HEK293 (cell line): ENCODE measurements around the gene PDE4B.

Experiments used
- CTCF ChIA-PET: fragments of 350-600 bp; formaldehyde crosslinking; extraction: SDS; loops from one replicate; lab custom pipeline; 2021; ENCODE audit warnings: antibody characterized with exemption; lab: Yijun Ruan, JAX
- POLR2A ChIA-PET: fragments of 300-600 bp; formaldehyde crosslinking; extraction: SDS; loops from one replicate; lab custom pipeline; 2020; ENCODE audit warnings: antibody characterized with exemption, inconsistent platforms; lab: Yijun Ruan, JAX
- H3K27ac ChIP-seq: fragments of 200-500 bp; sonication (Bioruptor generic); 2 replicates; pipeline ENCODE4 v1.5.1; 2014; ENCODE audit warnings: low read depth, low read length, control low read depth, inconsistent platforms; ENCODE audit errors: extremely low read depth
- H3K36me3 ChIP-seq, 2 experiments: fragments of 200-500 bp in 1 of 2; sonication (Bioruptor generic) in 1 of 2; 1 replicate in 1 of 2; 2 replicates in 1 of 2; pipeline ENCODE4 v1.5.1; 2014 to 2017; ENCODE audit warnings: inconsistent platforms in 2 of 2, low read length in 2 of 2; ENCODE audit not compliant: control insufficient read depth in 2 of 2, insufficient read depth in 1 of 2
- H3K4me1 ChIP-seq: fragments of 200-500 bp; sonication (Bioruptor generic); 2 replicates; pipeline ENCODE4 v1.5.1; 2014; ENCODE audit warnings: mild to moderate bottlenecking, low read length, inconsistent platforms; ENCODE audit not compliant: control insufficient read depth, insufficient read depth
- H3K4me3 ChIP-seq: 2 replicates; pipeline ENCODE4 v1.5.1; 2011; ENCODE audit warnings: low read depth, mild to moderate bottlenecking, control low read depth, low read length, moderate library complexity
- H3K9me3 ChIP-seq: fragments of 200-500 bp; sonication (Bioruptor generic); 2 replicates; pipeline ENCODE4 v1.5.1; 2014; ENCODE audit warnings: low read depth, low read length, inconsistent platforms; ENCODE audit not compliant: control insufficient read depth, insufficient read depth
- PBX3 ChIP-seq: sonication (generic); formaldehyde crosslinking; IDR thresholded peaks from 2 replicates; pipeline ENCODE4 v1.8.1; 2022; ENCODE audit warnings: mild to moderate bottlenecking, moderate library complexity, missing genetic modification reagents
- PRDM10 ChIP-seq: fragments of 450-650 bp; formaldehyde crosslinking; IDR thresholded peaks from 2 replicates; pipeline ENCODE4 v1.5.1; 2016; ENCODE audit warnings: missing biosample characterization, missing genetic modification characterization
- TRIM28 ChIP-seq: IDR thresholded peaks from 2 replicates; pipeline ENCODE4 v1.6.1; 2011; ENCODE audit warnings: low read length, control low read depth, borderline replicate concordance
- YY1 ChIP-seq: fragments of 450-650 bp; formaldehyde crosslinking; IDR thresholded peaks from 2 replicates; pipeline ENCODE4 v1.5.1; 2018; ENCODE audit warnings: missing biosample characterization, missing genetic modification characterization
- ZBTB17 ChIP-seq: fragments of 450-650 bp; formaldehyde crosslinking; IDR thresholded peaks from 2 replicates; pipeline ENCODE4 v1.5.1; 2016; ENCODE audit warnings: missing biosample characterization, missing genetic modification characterization
- ZBTB20 ChIP-seq: fragments of 450-650 bp; formaldehyde crosslinking; IDR thresholded peaks from 2 replicates; pipeline ENCODE4 v1.5.1; 2016; ENCODE audit warnings: missing biosample characterization, missing genetic modification characterization
- ZFP37 ChIP-seq: fragments of 450-650 bp; formaldehyde crosslinking; IDR thresholded peaks from 2 replicates; pipeline ENCODE4 v1.5.1; 2016; ENCODE audit warnings: missing biosample characterization, missing genetic modification characterization
- ZNF10 ChIP-seq: fragments of 450-650 bp; formaldehyde crosslinking; IDR thresholded peaks from 2 replicates; pipeline ENCODE4 v1.5.1; 2017; ENCODE audit warnings: missing biosample characterization, missing genetic modification characterization
- ZNF2 ChIP-seq: fragments of 450-650 bp; formaldehyde crosslinking; IDR thresholded peaks from 2 replicates; pipeline ENCODE4 v1.5.1; 2016; ENCODE audit warnings: missing biosample characterization, missing genetic modification characterization
- ZNF324 ChIP-seq: fragments of 450-650 bp; formaldehyde crosslinking; IDR thresholded peaks from 2 replicates; pipeline ENCODE4 v1.5.1; 2016; ENCODE audit warnings: missing biosample characterization, missing genetic modification characterization
- ZNF335 ChIP-seq: fragments of 450-650 bp; formaldehyde crosslinking; conservative IDR thresholded peaks from 2 replicates; pipeline ENCODE4 v1.5.1; 2016; ENCODE audit warnings: missing biosample characterization, missing genetic modification characterization
- ZNF426 ChIP-seq: fragments of 450-650 bp; formaldehyde crosslinking; IDR thresholded peaks from 2 replicates; pipeline ENCODE4 v1.5.1; 2017; ENCODE audit warnings: missing biosample characterization, missing genetic modification characterization, mild to moderate bottlenecking, inconsistent platforms, moderate library complexity
- ZNF610 ChIP-seq: fragments of 450-650 bp; formaldehyde crosslinking; IDR thresholded peaks from 2 replicates; pipeline ENCODE4 v1.5.1; 2016; ENCODE audit warnings: missing biosample characterization, missing genetic modification characterization, borderline replicate concordance
- ZNF624 ChIP-seq: fragments of 450-650 bp; formaldehyde crosslinking; IDR thresholded peaks from 2 replicates; pipeline ENCODE4 v1.5.1; 2017; ENCODE audit warnings: missing biosample characterization, missing genetic modification characterization
- ZNF664 ChIP-seq: fragments of 450-650 bp; formaldehyde crosslinking; IDR thresholded peaks from 2 replicates; pipeline ENCODE4 v1.5.1; 2016; ENCODE audit warnings: missing biosample characterization, missing genetic modification characterization
- ZNF707 ChIP-seq: fragments of 450-650 bp; formaldehyde crosslinking; IDR thresholded peaks from 2 replicates; pipeline ENCODE4 v1.5.1; 2016; ENCODE audit warnings: missing biosample characterization, missing genetic modification characterization
- ZNF776 ChIP-seq: fragments of 450-650 bp; formaldehyde crosslinking; IDR thresholded peaks from 2 replicates; pipeline ENCODE4 v1.5.0; 2017; ENCODE audit warnings: missing biosample characterization, missing genetic modification characterization, borderline replicate concordance

Gene PDE4B

GRCh38 chr1:66359269-66359668 is 566.6 kb downstream of the PDE4B start:
- no peaks in the 10 kb centered on the region for H3K9me3 ChIP-seq
- H3K4me3 ChIP-seq, result no peak overlapping the region
- H3K4me1 ChIP-seq, result peaks cover 20% of the 10 kb centered on the region
- no peaks in the 10 kb centered on the region for H3K36me3 ChIP-seq
- ChIA-PET POLR2A (no interaction called here), CTCF (interaction anchor here (0.6 to 0.7 kb wide), 2 partner anchors 77 to 107 kb away, joined by 3 to 4 read pairs; no protein-coding TSS in a partner anchor)
- peak; percentile 9; the same call in 1 of the 2 replicates for TF ChIP-seq PRDM10
- TF ChIP-seq ZNF324 (tag by site-specific recombination), result no peak
- no peak overlapping the region for H3K27ac ChIP-seq

- Histone ChIP-seq H3K4me1 (peaks cover 18% of the 10 kb centered on the region), H3K27ac (no peak overlapping the region), H3K9me3 (no peaks in the 10 kb centered on the region), H3K36me3 (no peaks in the 10 kb centered on the region), H3K4me3 (no peak overlapping the region)
- POLR2A ChIA-PET, result no interaction called here
- CTCF ChIA-PET, result interaction anchor here (0.6 to 1.3 kb wide), 3 partner anchors 11 to 108 kb away, joined by 3 to 4 read pairs (median 3); no protein-coding TSS in a partner anchor
- no peak for TF ChIP-seq ZNF10 (tag by site-specific recombination)
- TF ChIP-seq ZNF426 (tag by site-specific recombination), result no peak
- no peak for TF ChIP-seq PBX3 (CRISPR knock-in tag)
- TF ChIP-seq ZFP37 (tag by site-specific recombination), result no peak
- TF ChIP-seq ZNF2, result no peak
- 0 out of 2 replicates have a peak, but pooled peaks have one; percentile 43 for TF ChIP-seq ZBTB20
- 0 out of 2 replicates have a peak, but pooled peaks have one; percentile 17 for TF ChIP-seq ZNF664 (tag by site-specific recombination)
- no peak for TF ChIP-seq ZNF707 (tag by site-specific recombination)
- no peak for TF ChIP-seq YY1 (tag by site-specific recombination)
- TF ChIP-seq ZNF610 (tag by site-specific recombination), result no peak
- no peak for TF ChIP-seq ZNF624
- TF ChIP-seq ZNF335 (tag by site-specific recombination), result 0 out of 2 replicates have a peak, but pooled peaks have one; percentile 17
- TF ChIP-seq, all 188 proteins: peak for 3
Measured at GRCh38 chr1:66359815-66360214, 567.1 kb downstream of the PDE4B start.

- Histone ChIP-seq H3K36me3 (peaks cover 0 to 3% of the 10 kb centered on the region in 2 experiments; a peak in 1 of 3 replicates), H3K9me3 (no peaks in the 10 kb centered on the region), H3K4me1 (peaks cover 17% of the 10 kb centered on the region), H3K27ac (no peak overlapping the region), H3K4me3 (no peak overlapping the region)
- TF ChIP-seq TRIM28 (peak; percentile 79; the same call in 1 of the 2 replicates), ZBTB17 (peak; percentile 56), ZNF776 (tag by site-specific recombination) (no peak)
- ChIA-PET CTCF (interaction anchor here (0.6 to 1.5 kb wide), 3 partner anchors 11 to 143 kb away, joined by 3 to 5 read pairs (median 3); no protein-coding TSS in a partner anchor), POLR2A (no interaction called here)
Measured at GRCh38 chr1:66360285-66360724, 567.6 kb downstream of the PDE4B start.
